ENCODE results near the gene EYA4.

- no peak for TF ChIP-seq CTCF (IDR thresholded peaks at IDR 0.05; ENCODE audit: low read depth, low read length)
- TF ChIP-seq POLR2A (IDR thresholded peaks at IDR 0.05; ENCODE audit: extremely low read depth, insufficient read length): no peak
Measured at GRCh38 chr6:133298801-133299200, 57.6 kb downstream of the EYA4 start.
